Chondrocyte (in vitro differentiated cells): ENCODE measurements around the gene APOA5. TPM values are rescaled to one million over a fixed set of nuclear protein-coding genes. Genes with fewer than 3 reads are reported as not detected.

Source experiments
- DNase-seq: peaks from one replicate; pipeline ENCODE4 v3.0.0; 2021; ENCODE audit warnings: mixed read lengths, low spot score
- H3K27ac Mint-ChIP-seq: one replicate; pipeline ENCODE4 v1.8.0; 2021; ENCODE audit warnings: mild to moderate bottlenecking, moderate library complexity, mixed read lengths; ENCODE audit not compliant: unreplicated experiment
- H3K27me3 Mint-ChIP-seq: 2 replicates; pipeline ENCODE4 v1.8.0; 2021; ENCODE audit warnings: low read depth, mixed read lengths
- H3K36me3 Mint-ChIP-seq: 2 replicates; pipeline ENCODE4 v1.8.0; 2021; ENCODE audit warnings: low read depth, mixed read lengths
- H3K4me1 Mint-ChIP-seq: 2 replicates; pipeline ENCODE4 v1.8.0; 2021; ENCODE audit warnings: low read depth, mild to moderate bottlenecking, mixed read lengths
- H3K4me3 Mint-ChIP-seq: one replicate; pipeline ENCODE4 v1.8.0; 2021; ENCODE audit warnings: mild to moderate bottlenecking, moderate library complexity, mixed read lengths; ENCODE audit not compliant: unreplicated experiment
- H3K9me3 Mint-ChIP-seq: 2 replicates; pipeline ENCODE4 v1.8.0; 2021; ENCODE audit warnings: low read depth, mixed read lengths
- CTCF ChIP-seq: fragments of 200-600 bp; sonication (generic); IDR thresholded peaks from 2 replicates; pipeline ENCODE4 v1.5.0; 2021; ENCODE audit warnings: antibody characterized with exemption, mild to moderate bottlenecking, moderate library complexity
- total RNA-seq: library from RNA; stranded (reverse); gene quantifications from 3 replicates; pipeline ENCODE4 v1.2.1, GENCODE V29; 2021

APOA5 gene
- total RNA-seq, 1 donor from 2014 or later: not detected

- no peak for DNase-seq
- no peaks in the 10 kb centered on the region for H3K27me3 Mint-ChIP-seq
- no peak overlapping the region for H3K27ac Mint-ChIP-seq
- H3K4me3 Mint-ChIP-seq: no peak overlapping the region
- no peaks in the 10 kb centered on the region for H3K4me1 Mint-ChIP-seq
- no peak for TF ChIP-seq CTCF
- H3K9me3 Mint-ChIP-seq: no peaks in the 10 kb centered on the region
- no peaks in the 10 kb centered on the region for H3K36me3 Mint-ChIP-seq
Measured at GRCh38 chr11:116821050-116821918, 29.6 kb upstream of the APOA5 start.

- no peaks in the 10 kb centered on the region for H3K36me3 Mint-ChIP-seq
- no peak overlapping the region for H3K4me3 Mint-ChIP-seq
- H3K27ac Mint-ChIP-seq: no peak overlapping the region
- no peak for TF ChIP-seq CTCF
- H3K9me3 Mint-ChIP-seq: no peaks in the 10 kb centered on the region
- H3K27me3 Mint-ChIP-seq: no peaks in the 10 kb centered on the region
- no peaks in the 10 kb centered on the region for H3K4me1 Mint-ChIP-seq
- no peak for DNase-seq
Measured at GRCh38 chr11:116819049-116819448, 27.4 kb upstream of the APOA5 start.

- no peaks in the 10 kb centered on the region for H3K4me1 Mint-ChIP-seq
- peaks cover 3% of the 10 kb centered on the region for H3K9me3 Mint-ChIP-seq
- no peak overlapping the region for H3K27ac Mint-ChIP-seq
- no peaks in the 10 kb centered on the region for H3K27me3 Mint-ChIP-seq
- TF ChIP-seq CTCF: no peak
- no peak for DNase-seq
- H3K36me3 Mint-ChIP-seq: no peaks in the 10 kb centered on the region
- no peak overlapping the region for H3K4me3 Mint-ChIP-seq
Measured at GRCh38 chr11:116814502-116814901, 22.8 kb upstream of the APOA5 start.

- Mint-ChIP-seq H3K36me3 (no peaks in the 10 kb centered on the region), H3K4me1 (no peaks in the 10 kb centered on the region), H3K27me3 (no peaks in the 10 kb centered on the region), H3K27ac (no peak overlapping the region), H3K9me3 (peaks cover 3% of the 10 kb centered on the region), H3K4me3 (no peak overlapping the region)
- DNase-seq: no peak
- no peak for TF ChIP-seq CTCF
Measured at GRCh38 chr11:116813781-116814471, 22.2 kb upstream of the APOA5 start.

GRCh38 chr11:116813170-116813569 is 21.5 kb upstream of the APOA5 start:
- Mint-ChIP-seq H3K36me3 (no peaks in the 10 kb centered on the region), H3K9me3 (peaks cover 3% of the 10 kb centered on the region), H3K4me3 (no peak overlapping the region), H3K4me1 (no peaks in the 10 kb centered on the region), H3K27me3 (no peaks in the 10 kb centered on the region), H3K27ac (no peak overlapping the region)
- DNase-seq: no peak
- TF ChIP-seq CTCF: no peak
